HFFc6 (cell line): ENCODE data around the gene ATG2B. TPM values are rescaled to one million over a fixed set of nuclear protein-coding genes. Genes with fewer than 3 reads are reported as not detected.

Experiments
- DNase-seq: peaks from one replicate; pipeline ENCODE4 v3.0.0-alpha.2; 2018
- H3K27ac Mint-ChIP-seq: 2 replicates; pipeline ENCODE4 v1.8.0; 2020; ENCODE audit warnings: mild to moderate bottlenecking, mixed read lengths
- H3K27me3 Mint-ChIP-seq: 2 replicates; pipeline ENCODE4 v1.8.0; 2021; ENCODE audit warnings: mild to moderate bottlenecking, moderate library complexity, mixed read lengths; ENCODE audit not compliant: insufficient read depth
- H3K36me3 Mint-ChIP-seq: 2 replicates; pipeline ENCODE4 v1.8.0; 2021; ENCODE audit warnings: low read depth, mixed read lengths
- H3K4me1 Mint-ChIP-seq: 2 replicates; pipeline ENCODE4 v1.8.0; 2020; ENCODE audit warnings: low read depth, mixed read lengths
- H3K4me3 Mint-ChIP-seq: 2 replicates; pipeline ENCODE4 v1.8.0; 2020; ENCODE audit warnings: mild to moderate bottlenecking, moderate library complexity, mixed read lengths
- H3K9me3 Mint-ChIP-seq: 2 replicates; pipeline ENCODE4 v1.8.0; 2020; ENCODE audit warnings: mild to moderate bottlenecking, mixed read lengths
- total RNA-seq, 6 experiments: library from RNA; stranded (reverse); fragmentation: NEBNext Ultra II Directional; extraction: Animal tissue kit (Norgen Biotek cat#: 25700); gene quantifications; 2 replicates in 1 of 6; 3 replicates in 5 of 6; pipeline ENCODE4 v1.2.3, GENCODE V29; 2021
- TF ChIP-seq, protein P1 (sequence below): fragments of 200-600 bp; sonication (generic); IDR thresholded peaks from 2 replicates; pipeline ENCODE4 v1.5.0; 2021; ENCODE audit warnings: antibody characterized with exemption, mild to moderate bottlenecking

Gene ATG2B
- total RNA-seq, 6 experiments from 2014 or later: 13.1 to 17.7 (median 15.9) TPM

DNA sequence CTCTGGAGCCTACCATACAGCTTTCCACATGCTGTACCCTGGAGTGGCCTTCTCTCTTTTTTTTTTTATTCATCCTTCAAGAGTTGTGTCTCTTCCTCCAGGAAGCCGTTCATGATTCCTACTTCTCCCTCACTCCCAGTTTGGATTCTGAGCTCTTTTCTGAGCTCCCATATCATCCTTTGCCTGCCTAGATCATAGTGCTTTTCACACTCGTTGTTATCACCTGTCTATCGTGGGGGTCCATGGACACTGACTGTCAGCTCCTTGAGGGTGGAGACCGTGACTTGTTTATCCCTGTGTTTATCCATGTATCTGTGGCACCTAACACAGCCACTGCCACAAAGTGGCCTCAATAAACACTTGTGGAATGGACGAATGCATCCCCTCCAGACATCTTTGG is 35.8 kb upstream of the ATG2B start:
- H3K4me3 Mint-ChIP-seq: no peak overlapping the region
- H3K27me3 Mint-ChIP-seq: peaks cover 45% of the 10 kb centered on the region
- no peaks in the 10 kb centered on the region for H3K36me3 Mint-ChIP-seq
- H3K4me1 Mint-ChIP-seq: no peaks in the 10 kb centered on the region
- H3K9me3 Mint-ChIP-seq: no peaks in the 10 kb centered on the region
- no peak overlapping the region for H3K27ac Mint-ChIP-seq
- DNase-seq: no peak
- TF ChIP-seq, protein P1, sequence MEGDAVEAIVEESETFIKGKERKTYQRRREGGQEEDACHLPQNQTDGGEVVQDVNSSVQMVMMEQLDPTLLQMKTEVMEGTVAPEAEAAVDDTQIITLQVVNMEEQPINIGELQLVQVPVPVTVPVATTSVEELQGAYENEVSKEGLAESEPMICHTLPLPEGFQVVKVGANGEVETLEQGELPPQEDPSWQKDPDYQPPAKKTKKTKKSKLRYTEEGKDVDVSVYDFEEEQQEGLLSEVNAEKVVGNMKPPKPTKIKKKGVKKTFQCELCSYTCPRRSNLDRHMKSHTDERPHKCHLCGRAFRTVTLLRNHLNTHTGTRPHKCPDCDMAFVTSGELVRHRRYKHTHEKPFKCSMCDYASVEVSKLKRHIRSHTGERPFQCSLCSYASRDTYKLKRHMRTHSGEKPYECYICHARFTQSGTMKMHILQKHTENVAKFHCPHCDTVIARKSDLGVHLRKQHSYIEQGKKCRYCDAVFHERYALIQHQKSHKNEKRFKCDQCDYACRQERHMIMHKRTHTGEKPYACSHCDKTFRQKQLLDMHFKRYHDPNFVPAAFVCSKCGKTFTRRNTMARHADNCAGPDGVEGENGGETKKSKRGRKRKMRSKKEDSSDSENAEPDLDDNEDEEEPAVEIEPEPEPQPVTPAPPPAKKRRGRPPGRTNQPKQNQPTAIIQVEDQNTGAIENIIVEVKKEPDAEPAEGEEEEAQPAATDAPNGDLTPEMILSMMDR: no peak

DNA sequence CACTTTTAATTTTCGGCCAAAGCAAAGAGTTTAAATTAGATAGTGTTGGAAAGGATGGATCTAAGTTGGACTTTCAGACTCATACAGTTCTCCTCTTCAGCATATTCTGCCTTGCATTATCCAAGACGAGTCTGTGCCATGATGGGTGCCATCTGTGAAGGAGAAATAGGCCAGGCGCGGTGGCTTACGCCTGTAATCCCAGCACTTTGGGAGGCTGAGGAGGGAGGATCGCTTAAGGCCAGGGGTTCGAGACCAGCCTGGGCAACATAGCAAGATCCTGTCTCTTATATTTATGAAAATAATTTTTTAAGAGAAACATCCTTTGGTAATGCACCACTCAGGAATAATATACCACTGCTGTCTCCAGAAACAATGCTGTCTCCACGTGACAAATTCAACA is 35.3 kb upstream of the ATG2B start:
- no peak for DNase-seq
- TF ChIP-seq, protein P1: no peak
- no peak overlapping the region for H3K4me3 Mint-ChIP-seq
- H3K36me3 Mint-ChIP-seq: no peaks in the 10 kb centered on the region
- peaks cover 45% of the 10 kb centered on the region for H3K27me3 Mint-ChIP-seq
- no peak overlapping the region for H3K27ac Mint-ChIP-seq
- H3K4me1 Mint-ChIP-seq: no peaks in the 10 kb centered on the region
- H3K9me3 Mint-ChIP-seq: no peaks in the 10 kb centered on the region

DNA sequence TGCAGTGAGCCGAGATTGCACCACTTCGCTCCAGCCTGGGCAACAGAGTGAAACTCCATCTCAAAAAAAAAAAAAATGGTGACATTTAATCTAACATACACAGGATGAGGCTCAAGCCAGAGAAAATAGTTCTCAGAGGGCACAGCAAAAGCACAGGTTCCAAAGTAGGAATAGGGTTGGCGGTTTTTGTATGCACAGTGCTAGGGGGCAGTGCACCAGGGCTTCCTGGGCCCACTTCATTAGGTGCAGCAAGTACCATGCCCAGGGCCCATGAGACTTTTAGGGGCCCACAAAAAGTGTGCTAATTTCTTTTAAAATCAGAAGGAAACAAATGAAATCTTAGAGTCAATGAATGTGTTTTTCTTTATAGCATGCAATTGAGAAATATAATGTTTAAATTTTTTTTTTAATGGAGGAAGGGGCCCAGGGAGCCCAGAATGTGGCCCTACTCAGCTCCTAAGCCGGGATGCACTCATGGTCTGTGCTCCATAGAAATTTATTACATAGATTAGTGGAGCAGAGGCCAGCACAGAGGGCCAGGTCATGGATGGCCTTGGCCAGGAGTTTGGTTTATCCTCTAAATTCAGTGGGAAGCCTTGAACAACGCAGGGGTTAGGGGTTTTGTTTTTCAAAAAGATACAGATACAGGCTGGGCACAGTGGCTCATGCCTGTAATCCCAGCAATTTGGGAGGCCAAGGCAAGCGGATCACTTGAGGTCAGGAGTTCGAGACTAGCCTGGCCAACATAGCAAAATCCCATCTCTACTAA is 31.1 kb upstream of the ATG2B start:
- no peak for DNase-seq
- H3K4me3 Mint-ChIP-seq: no peak overlapping the region
- peaks cover 8% of the 10 kb centered on the region for H3K4me1 Mint-ChIP-seq
- TF ChIP-seq, protein P1: peak; percentile 18; the same call in 1 of the 2 replicates
- H3K9me3 Mint-ChIP-seq: no peaks in the 10 kb centered on the region
- peaks cover 19% of the 10 kb centered on the region for H3K27me3 Mint-ChIP-seq
- H3K36me3 Mint-ChIP-seq: no peaks in the 10 kb centered on the region
- no peak overlapping the region for H3K27ac Mint-ChIP-seq

DNA sequence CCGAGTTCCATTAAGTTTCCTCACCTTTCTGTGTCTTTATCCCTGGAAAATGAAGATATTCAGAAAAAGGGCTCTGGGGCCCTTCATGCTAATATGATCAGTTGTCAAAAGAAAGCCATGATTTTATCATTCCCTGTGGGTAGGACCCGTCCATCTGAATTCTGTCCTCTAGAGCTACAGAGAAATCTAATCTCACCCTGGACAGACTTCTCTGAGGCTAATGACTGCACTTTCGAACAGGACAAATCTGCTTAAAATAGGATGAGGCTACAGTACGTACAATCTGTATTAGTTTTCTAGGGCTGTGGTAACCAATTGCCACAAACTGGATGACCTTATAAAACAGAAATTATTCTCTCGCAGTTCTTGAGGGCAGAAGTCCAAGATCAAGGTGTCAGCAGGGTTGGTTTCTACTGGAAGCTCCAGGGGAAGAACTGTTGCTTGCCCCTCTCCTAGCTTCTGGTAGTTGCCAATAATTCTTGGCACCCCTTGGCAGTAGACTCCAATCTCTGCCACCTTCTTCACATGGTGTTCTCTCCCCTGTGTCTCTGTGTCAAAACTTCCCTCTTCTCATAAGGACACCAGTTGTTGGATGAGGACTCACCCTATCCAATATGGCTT is 30.0 kb upstream of the ATG2B start:
- H3K27ac Mint-ChIP-seq: no peak overlapping the region

DNA sequence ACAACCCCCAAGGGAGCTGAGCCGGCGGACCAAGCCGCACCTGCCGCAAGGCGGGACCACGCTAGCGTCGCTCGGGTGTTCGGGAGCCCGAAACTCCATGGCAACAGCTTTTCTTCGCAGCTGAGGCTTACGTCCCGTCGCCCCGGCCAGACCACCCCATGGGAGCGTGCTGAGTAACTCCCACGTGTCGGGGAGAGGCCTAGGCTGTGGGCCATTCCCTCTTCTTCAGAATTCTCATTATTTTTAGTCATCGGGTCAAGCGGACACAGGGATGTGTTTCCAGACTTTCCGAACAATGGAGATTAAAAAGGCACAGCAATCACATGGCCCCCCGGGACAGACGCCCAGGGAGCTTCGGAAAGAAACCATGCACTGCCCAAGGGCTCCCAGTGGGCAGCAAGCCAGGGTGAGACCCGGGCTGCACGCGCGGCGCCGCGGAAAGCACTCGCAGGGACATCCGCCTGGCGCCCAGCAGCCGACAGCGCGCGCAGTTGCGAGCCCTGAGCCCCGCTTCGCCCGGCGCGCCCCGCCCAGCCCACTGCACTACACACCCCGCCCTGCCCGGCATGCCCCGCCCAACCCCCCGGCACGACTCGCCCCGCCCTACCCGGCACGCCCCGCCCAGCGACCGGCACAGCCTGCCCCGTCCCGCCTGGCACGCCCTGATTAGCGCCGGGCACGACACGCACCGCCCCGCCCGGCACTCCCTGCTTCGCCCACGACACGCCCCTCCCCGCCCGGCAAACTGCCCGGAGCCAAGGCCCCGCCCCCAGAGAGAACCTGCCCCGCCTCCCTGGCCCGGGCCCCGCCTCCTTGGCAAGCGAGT is 28.4 kb upstream of the ATG2B start:
- no peaks in the 10 kb centered on the region for H3K36me3 Mint-ChIP-seq
- peak; percentile 93 for DNase-seq
- peaks cover 8% of the 10 kb centered on the region for H3K4me1 Mint-ChIP-seq
- peak overlapping the region; percentile 92 for H3K4me3 Mint-ChIP-seq
- TF ChIP-seq, protein P1: no peak; the same call in 1 of the 2 replicates
- peaks cover 5% of the 10 kb centered on the region for H3K27me3 Mint-ChIP-seq
- peak overlapping the region; percentile 80 for H3K27ac Mint-ChIP-seq
- no peaks in the 10 kb centered on the region for H3K9me3 Mint-ChIP-seq

More for the DNA sequence above, 30.0 kb upstream of the ATG2B start:
- TF ChIP-seq, protein P1: no peak
- H3K27me3 Mint-ChIP-seq: peaks cover 11% of the 10 kb centered on the region
- H3K9me3 Mint-ChIP-seq: no peaks in the 10 kb centered on the region
- DNase-seq: no peak
- H3K4me3 Mint-ChIP-seq: peak overlapping the region; percentile 92; the same call in 1 of the 2 replicates
- H3K4me1 Mint-ChIP-seq: peaks cover 8% of the 10 kb centered on the region
- H3K36me3 Mint-ChIP-seq: no peaks in the 10 kb centered on the region
